Measurements from ENCODE around the gene FOXK1. TPM values are rescaled to one million over a fixed set of nuclear protein-coding genes. Genes with fewer than 3 reads are reported as not detected.

Gene FOXK1
- total RNA-seq, 2 donors from 2014 or later, result 17.3 to 47.5 TPM

DNA sequence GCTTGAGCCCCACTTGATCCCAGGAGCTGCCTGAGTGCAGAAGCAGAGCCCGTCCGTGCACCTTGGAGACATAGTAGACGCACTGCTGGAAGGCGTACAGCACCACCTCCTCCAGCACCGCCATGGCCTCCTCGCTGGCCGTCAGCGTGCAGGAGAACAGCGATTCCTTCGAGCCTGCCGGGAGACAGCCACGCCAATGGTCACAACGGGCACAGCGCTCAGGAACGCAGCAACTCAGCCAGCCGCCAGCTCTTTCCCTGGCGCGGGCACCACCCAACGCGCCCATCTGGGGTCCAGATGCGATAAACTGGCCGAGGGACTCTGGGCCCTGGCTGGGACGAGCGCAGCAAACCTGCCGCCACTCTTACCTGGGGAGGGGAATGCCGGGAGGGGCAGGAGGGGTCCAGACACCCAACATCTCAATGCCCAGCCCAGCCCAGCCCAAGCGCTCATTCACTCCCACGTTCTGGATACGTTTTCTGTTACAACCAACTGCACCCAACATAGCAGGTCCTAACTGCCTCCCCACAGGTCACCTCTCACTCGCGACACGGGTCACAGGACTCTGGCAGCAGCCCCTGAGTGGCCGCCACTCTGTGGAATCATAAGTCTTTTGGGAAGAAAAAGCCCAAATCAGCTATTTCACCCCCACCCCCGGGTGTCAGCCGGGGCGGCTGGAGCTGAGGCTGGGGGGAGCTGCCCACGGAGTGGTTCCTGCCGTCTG lies 135.2 kb downstream of the FOXK1 start:
- Histone ChIP-seq H3K36me3 (no peaks in the 10 kb centered on the region), H3K4me1 (replicated peaks) (no peaks in the 10 kb centered on the region), H3K27ac (no peak overlapping the region), H3K4me3 (no peak overlapping the region), H3K9me3 (no peaks in the 10 kb centered on the region), H3K27me3 (replicated peaks; ENCODE audit: insufficient read depth) (no peaks in the 10 kb centered on the region)
- WGBS, result 89% methylated on average over 38 of the region's 38 CpGs
- no peak for DNase-seq (ENCODE audit: low spot score)
- TF ChIP-seq POLR2AphosphoS5 (IDR thresholded peaks at IDR 0.05) (no peak), POLR2A (IDR thresholded peaks at IDR 0.05) (no peak)
- TF ChIP-seq, protein P1, sequence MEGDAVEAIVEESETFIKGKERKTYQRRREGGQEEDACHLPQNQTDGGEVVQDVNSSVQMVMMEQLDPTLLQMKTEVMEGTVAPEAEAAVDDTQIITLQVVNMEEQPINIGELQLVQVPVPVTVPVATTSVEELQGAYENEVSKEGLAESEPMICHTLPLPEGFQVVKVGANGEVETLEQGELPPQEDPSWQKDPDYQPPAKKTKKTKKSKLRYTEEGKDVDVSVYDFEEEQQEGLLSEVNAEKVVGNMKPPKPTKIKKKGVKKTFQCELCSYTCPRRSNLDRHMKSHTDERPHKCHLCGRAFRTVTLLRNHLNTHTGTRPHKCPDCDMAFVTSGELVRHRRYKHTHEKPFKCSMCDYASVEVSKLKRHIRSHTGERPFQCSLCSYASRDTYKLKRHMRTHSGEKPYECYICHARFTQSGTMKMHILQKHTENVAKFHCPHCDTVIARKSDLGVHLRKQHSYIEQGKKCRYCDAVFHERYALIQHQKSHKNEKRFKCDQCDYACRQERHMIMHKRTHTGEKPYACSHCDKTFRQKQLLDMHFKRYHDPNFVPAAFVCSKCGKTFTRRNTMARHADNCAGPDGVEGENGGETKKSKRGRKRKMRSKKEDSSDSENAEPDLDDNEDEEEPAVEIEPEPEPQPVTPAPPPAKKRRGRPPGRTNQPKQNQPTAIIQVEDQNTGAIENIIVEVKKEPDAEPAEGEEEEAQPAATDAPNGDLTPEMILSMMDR (IDR thresholded peaks at IDR 0.05), result no peak
- intact Hi-C loops (cut with DNase I), result no loop called here

DNA sequence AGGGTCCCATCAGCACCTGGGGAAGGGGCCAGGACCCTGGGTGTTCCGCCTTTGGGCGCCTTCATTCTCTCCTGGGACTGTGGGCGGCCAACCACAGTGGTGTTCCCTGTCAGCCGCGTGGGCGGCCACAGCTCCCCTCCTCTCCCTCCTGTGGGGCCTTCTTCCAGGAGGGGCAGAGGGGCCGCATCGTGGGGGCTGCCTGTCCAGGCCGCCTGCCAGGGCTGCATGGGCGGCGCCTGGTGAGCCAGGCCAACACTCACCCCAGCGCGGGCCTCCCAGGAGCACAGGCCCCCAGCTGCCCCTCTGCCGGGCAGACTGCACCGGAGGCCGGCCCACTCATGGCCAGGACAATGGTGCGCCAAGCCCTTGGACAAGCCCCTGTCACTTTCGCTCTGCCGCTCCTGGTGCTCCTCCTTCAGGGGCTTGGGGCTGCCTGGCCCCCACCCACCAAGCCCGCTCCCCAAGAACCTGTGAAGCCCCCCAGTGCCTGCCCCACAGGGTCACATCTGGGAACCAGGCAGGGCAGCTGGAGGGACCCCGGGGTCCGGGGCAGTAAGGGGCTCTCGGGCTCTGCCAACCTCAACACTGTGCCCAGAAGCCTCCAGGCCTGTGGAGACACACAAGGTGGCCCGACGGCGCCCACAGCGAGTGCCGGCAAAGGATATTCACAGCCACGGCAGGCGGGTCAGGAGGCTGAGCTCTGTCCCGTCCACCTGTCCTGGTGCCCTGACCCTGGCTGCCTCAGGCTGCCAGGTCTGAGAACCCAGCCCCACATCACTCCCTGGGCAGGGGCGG lies 136.1 kb downstream of the FOXK1 start:
- intact Hi-C loops (cut with DNase I), result no loop called here
- TF ChIP-seq POLR2AphosphoS5 (IDR thresholded peaks at IDR 0.05) (no peak), POLR2A (IDR thresholded peaks at IDR 0.05) (no peak)
- TF ChIP-seq, protein P1 (IDR thresholded peaks at IDR 0.05), result no peak
- Histone ChIP-seq H3K27ac (no peak overlapping the region), H3K27me3 (replicated peaks; ENCODE audit: insufficient read depth) (no peaks in the 10 kb centered on the region), H3K9me3 (no peaks in the 10 kb centered on the region), H3K4me1 (replicated peaks) (no peaks in the 10 kb centered on the region), H3K36me3 (no peaks in the 10 kb centered on the region), H3K4me3 (no peak overlapping the region)
- 55% methylated on average over 20 of the region's 32 CpGs for WGBS
- DNase-seq (ENCODE audit: low spot score), result no peak

DNA sequence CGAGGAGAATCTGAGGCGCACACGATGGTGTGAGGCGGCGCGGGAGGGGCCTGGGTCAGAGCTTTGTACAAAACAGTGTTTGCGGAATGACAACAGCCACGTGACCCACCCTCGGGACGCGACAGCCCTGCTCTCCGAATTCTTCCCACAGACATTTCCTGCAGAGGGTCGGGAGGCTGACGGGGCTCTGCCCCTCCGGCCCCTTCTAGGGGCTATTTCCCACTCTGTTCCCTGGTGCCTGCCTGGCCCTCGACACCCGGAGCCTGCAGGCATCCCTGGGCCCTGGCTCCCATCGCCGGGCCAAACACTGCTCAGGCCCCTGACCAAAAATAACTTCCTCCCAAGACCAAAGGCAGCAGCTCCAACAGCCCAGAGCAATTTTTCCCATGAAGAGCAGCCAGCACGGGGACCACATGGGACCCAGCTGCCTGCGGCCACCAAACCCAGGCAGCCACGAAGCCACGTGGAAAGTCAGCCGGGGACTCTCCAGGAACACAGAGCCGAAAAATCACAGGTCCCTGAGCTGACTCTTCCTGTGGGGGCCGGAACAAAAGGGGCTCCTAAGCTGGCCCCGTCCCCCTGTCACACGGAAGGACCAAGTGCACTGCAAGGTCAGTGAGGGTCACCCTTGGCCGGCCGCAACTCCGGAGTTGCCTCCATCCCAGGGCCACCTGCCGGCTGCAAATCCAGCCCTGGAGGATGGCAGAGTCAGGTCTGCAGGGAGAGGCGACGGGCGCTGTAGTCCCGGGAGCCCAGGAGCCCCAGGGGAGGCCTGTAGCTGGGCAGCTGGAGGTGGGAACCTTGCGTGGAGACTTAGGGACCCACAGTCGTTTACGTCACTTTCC lies 137.7 kb downstream of the FOXK1 start:
- Histone ChIP-seq H3K4me3 (no peak overlapping the region), H3K36me3 (no peaks in the 10 kb centered on the region), H3K4me1 (replicated peaks) (no peaks in the 10 kb centered on the region), H3K27ac (no peak overlapping the region), H3K9me3 (no peaks in the 10 kb centered on the region), H3K27me3 (replicated peaks; ENCODE audit: insufficient read depth) (no peaks in the 10 kb centered on the region)
- TF ChIP-seq, protein P1 (IDR thresholded peaks at IDR 0.05), result no peak
- no peak for TF ChIP-seq POLR2A (IDR thresholded peaks at IDR 0.05)
- intact Hi-C loops (cut with DNase I), result no loop called here
- WGBS, result 72% methylated on average over 37 of the region's 39 CpGs
- DNase-seq (ENCODE audit: low spot score), result no peak

DNA sequence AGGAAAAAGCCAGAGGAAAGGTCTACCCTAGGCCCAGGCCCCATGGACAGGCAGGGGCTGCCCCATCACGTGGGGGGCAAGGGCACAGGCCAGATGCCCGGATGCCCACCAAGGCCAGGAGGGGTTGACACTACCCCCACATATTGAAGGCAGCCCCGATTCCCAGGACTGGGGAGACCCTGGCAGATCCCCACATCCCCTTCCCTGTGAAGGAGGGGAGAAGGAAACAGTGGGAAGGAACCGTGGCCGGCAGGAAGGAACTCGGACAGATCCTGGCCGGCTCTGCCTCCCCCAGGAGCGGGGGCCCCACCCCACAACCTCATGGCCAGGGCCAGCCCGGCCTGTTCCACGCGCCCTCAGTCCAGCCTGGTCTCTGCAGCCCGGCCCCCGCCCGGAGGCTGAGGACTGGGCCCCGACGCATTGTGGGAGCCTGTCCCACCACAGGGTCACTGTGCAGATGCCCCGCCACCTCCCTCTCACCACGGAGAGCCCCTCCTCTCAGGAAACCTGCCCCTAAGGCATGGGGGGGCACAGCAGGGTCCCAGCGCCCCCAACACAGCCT lies 138.4 kb downstream of the FOXK1 start:
- intact Hi-C loops (cut with DNase I), result no loop called here
- no peak overlapping the region for H3K4me3 ChIP-seq

More for the DNA sequence above, 138.4 kb downstream of the FOXK1 start:
- 77% methylated on average over 19 of the region's 19 CpGs for WGBS
- no peak for DNase-seq (ENCODE audit: low spot score)
- no peaks in the 10 kb centered on the region for H3K9me3 ChIP-seq
- no peaks in the 10 kb centered on the region for H3K4me1 ChIP-seq (replicated peaks)
- TF ChIP-seq, protein P1 (IDR thresholded peaks at IDR 0.05), result no peak
- no peak for TF ChIP-seq POLR2AphosphoS5 (IDR thresholded peaks at IDR 0.05)
- TF ChIP-seq POLR2A (IDR thresholded peaks at IDR 0.05), result no peak
- no peak overlapping the region for H3K27ac ChIP-seq
- no peaks in the 10 kb centered on the region for H3K36me3 ChIP-seq
- H3K27me3 ChIP-seq (replicated peaks; ENCODE audit: insufficient read depth), result no peaks in the 10 kb centered on the region

Small RNAs within 50 kb of the gene (microRNA-seq; reads per million reads assigned to microRNA genes)
- gene MIR4656, result not detected

Small RNAs within 50 kb of the gene (small RNA-seq; reads per million reads assigned to genes)
- 0 reads per million in 2 donors for gene MIR4656
- gene RF00019, result 0 reads per million in 2 donors

Other genes starting within 250 kb of the FOXK1 start
- gene AP5Z1, start 93.3 kb downstream of the FOXK1 start, total RNA-seq, result 10 to 100 TPM; 30.9 to 61.7 TPM
- gene PAPOLB, start 179.7 kb downstream of the FOXK1 start, total RNA-seq, result 1 to 10 TPM in 1 of 2 donors, not detected in 1; 4.7 TPM
- 10 to 100 TPM in 1 of 2 donors, 1 to 10 TPM in 1; 1.8 to 12.0 TPM for gene RADIL, start 201.4 kb downstream of the FOXK1 start, total RNA-seq

All from prostate gland (tissue), 2 donors.